ENCODE measurements around the gene C2CD4A. TPM values are rescaled to one million over a fixed set of nuclear protein-coding genes. Genes with fewer than 3 reads are reported as not detected.

C2CD4A gene
- total RNA-seq, 1 experiment from 2014 or later: not detected

DNA sequence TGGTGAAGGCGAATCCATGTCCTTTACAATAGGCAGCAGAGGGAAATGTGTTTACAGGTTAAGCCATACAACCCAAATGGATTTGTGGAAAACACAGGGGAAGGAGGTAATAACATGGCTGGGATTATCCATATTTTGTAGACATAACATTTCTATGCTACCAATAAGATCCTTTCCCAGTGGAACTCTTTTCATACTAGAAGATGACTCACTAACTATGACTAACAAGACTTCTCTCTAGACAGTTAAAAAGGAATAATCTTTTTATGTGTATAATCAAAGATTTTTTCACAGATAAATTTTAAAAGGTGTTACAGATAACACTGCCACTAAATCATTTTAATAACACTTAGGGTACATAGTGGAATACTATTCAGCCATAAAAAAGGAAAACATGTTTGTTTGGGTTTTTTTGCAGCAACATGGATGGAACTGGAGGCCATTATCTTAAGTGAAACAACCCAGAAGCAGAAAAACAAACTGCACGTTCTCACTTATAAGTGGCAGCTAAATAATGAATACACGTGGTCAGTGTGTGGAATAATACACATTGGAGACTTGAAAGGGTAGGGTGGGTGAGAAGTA is 46.1 kb upstream of the C2CD4A start:
- H3K4me1 ChIP-seq (ENCODE audit: control insufficient read depth in 1 of 2, insufficient read depth in 2 of 2, low read length in 2 of 2): no peaks in the 10 kb centered on the region
- no TSS peak for BruUV-seq (replicated peaks)
- H3K27ac ChIP-seq (ENCODE audit: low read depth, low read length): no peak overlapping the region
- H3K27me3 ChIP-seq (ENCODE audit: insufficient read depth, low read length): no peaks in the 10 kb centered on the region
- no peak for DNase-seq (ENCODE audit: low read depth, low spot score)
- no peak for ATAC-seq
- no peak overlapping the region for H2AFZ ChIP-seq (ENCODE audit: low read depth, low read length, poor library complexity, severe bottlenecking)
- H3K36me3 ChIP-seq (ENCODE audit: control insufficient read depth in 1 of 2, insufficient read depth in 2 of 2, low read length in 2 of 2): peaks cover 0 to 2% of the 10 kb centered on the region in 2 experiments; a peak in 1 of 4 replicates
- H3K79me2 ChIP-seq (ENCODE audit: insufficient read depth, low read length): no peaks in the 10 kb centered on the region
- CTCF ChIA-PET: no interaction called here
- POLR2A ChIA-PET: no interaction called here
- H3K4me2 ChIP-seq (ENCODE audit: low read length): no peak overlapping the region
- no peaks in the 10 kb centered on the region for H3K9me3 ChIP-seq (ENCODE audit: control insufficient read depth in 1 of 2, insufficient read depth in 1 of 2, low read depth in 1 of 2, low read length in 2 of 2)
- RAD21 ChIA-PET (ENCODE audit: low non-redundant PET in 1 of 2, low total read pairs in 2 of 2, uncharacterized antibody in 2 of 2, unreplicated experiment in 2 of 2): no interaction called here
- H3K9ac ChIP-seq (ENCODE audit: low read length): no peak overlapping the region
- TF ChIP-seq, protein P1, sequence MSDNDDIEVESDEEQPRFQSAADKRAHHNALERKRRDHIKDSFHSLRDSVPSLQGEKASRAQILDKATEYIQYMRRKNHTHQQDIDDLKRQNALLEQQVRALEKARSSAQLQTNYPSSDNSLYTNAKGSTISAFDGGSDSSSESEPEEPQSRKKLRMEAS (IDR thresholded peaks at IDR 0.05): no peak
- TF ChIP-seq ELF1 (IDR thresholded peaks at IDR 0.05; ENCODE audit: borderline replicate concordance, low read depth): no peak
- no peak for TF ChIP-seq EGR1 (IDR thresholded peaks at IDR 0.05; ENCODE audit: low read depth)
- TF ChIP-seq ZNF274 (IDR thresholded peaks at IDR 0.05; ENCODE audit: low read depth, low read length): no peak
- TF ChIP-seq EZH2phosphoT487 (IDR thresholded peaks at IDR 0.05; ENCODE audit: borderline replicate concordance): no peak
- TF ChIP-seq TCF7L2 (IDR thresholded peaks at IDR 0.05; ENCODE audit: borderline replicate concordance, extremely low read depth, insufficient read depth, insufficient read length): no peak
- no peak for TF ChIP-seq RAD21 (IDR thresholded peaks at IDR 0.05; ENCODE audit: low read depth)
- no peak for TF ChIP-seq POLR2A (IDR thresholded peaks at IDR 0.05; ENCODE audit: borderline replicate concordance, extremely low read depth, insufficient read depth, insufficient read length)
- TF ChIP-seq CBX3 (IDR thresholded peaks at IDR 0.05; ENCODE audit: low read depth): no peak
- TF ChIP-seq, protein P2, sequence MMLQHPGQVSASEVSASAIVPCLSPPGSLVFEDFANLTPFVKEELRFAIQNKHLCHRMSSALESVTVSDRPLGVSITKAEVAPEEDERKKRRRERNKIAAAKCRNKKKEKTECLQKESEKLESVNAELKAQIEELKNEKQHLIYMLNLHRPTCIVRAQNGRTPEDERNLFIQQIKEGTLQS (IDR thresholded peaks at IDR 0.05): no peak
- H4K20me1 ChIP-seq (ENCODE audit: insufficient read depth): no peaks in the 10 kb centered on the region
- no peak overlapping the region for H3K4me3 ChIP-seq (replicated peaks in 1 of 2; ENCODE audit: low read depth in 1 of 2, low read length in 2 of 2)
- intact Hi-C loops (cut with micrococcal nuclease): no loop called here
- no peaks in the 10 kb centered on the region for H3K9me2 ChIP-seq (ENCODE audit: insufficient read depth)
